H54 (cell line): ENCODE data around the gene FRS3.

ENCODE experiments used
- DNase-seq: peaks from one replicate; pipeline ENCODE4 v3.0.0; 2011; ENCODE audit warnings: low spot score, mixed read lengths; ENCODE audit not compliant: insufficient read length
- FAIRE-seq: peaks from 3 replicates; lab custom pipeline; 2011; peaks lifted over from hg19 to GRCh38; lab: Jason Lieb, UNC
- POLR2A ChIP-seq: IDR thresholded peaks from 2 replicates; pipeline ENCODE4 v1.6.1; 2011; ENCODE audit warnings: low read depth, mild to moderate bottlenecking, low read length

The FRS3 gene

GRCh38 chr6:41748102-41748477, 31.6 kb downstream of the FRS3 start:
- DNase-seq (no peak), FAIRE-seq (no peak)
- no peak for TF ChIP-seq POLR2A

GRCh38 chr6:41747256-41748101, 32.2 kb downstream of the FRS3 start, which contains the start of gene PGC:
Gene PGC (minus strand): TSS chr6:41747397. CDS start chr6:41747334, 63 bp downstream.
- no peak for DNase-seq
- FAIRE-seq = no peak
- TF ChIP-seq POLR2A = no peak

GRCh38 chr6:41746107-41746506, 33.6 kb downstream of the FRS3 start:
- TF ChIP-seq POLR2A = no peak
- FAIRE-seq (no peak), DNase-seq (no peak)

- no peak for DNase-seq
Measured at GRCh38 chr6:41744236-41744787, 35.4 kb downstream of the FRS3 start.

GRCh38 chr6:41743406-41744235, 36.1 kb downstream of the FRS3 start:
- TF ChIP-seq POLR2A = no peak
- DNase-seq (no peak), FAIRE-seq (no peak)

More at GRCh38 chr6:41744236-41744787, 35.4 kb downstream of the FRS3 start:
- no peak for FAIRE-seq
- TF ChIP-seq POLR2A = no peak

- FAIRE-seq (no peak), DNase-seq (no peak)
- TF ChIP-seq POLR2A = no peak
Measured at GRCh38 chr6:41741625-41742490, 37.8 kb downstream of the FRS3 start.

GRCh38 chr6:41740366-41741162, 39.1 kb downstream of the FRS3 start:
- DNase-seq = no peak
- FAIRE-seq = no peak
- TF ChIP-seq POLR2A = no peak

- DNase-seq (no peak), FAIRE-seq (no peak)
- TF ChIP-seq POLR2A = no peak
Measured at GRCh38 chr6:41739041-41739440, 40.7 kb downstream of the FRS3 start.

- TF ChIP-seq POLR2A = no peak
- no peak for DNase-seq
- FAIRE-seq = no peak
Measured at GRCh38 chr6:41737591-41738130, 42.0 kb downstream of the FRS3 start.

- no peak for DNase-seq
- FAIRE-seq = no peak
- no peak for TF ChIP-seq POLR2A
Measured at GRCh38 chr6:41736800-41737555, 42.7 kb downstream of the FRS3 start.

- FAIRE-seq (no peak), DNase-seq (no peak)
- no peak for TF ChIP-seq POLR2A
Measured at GRCh38 chr6:41736186-41736733, 43.4 kb downstream of the FRS3 start.
